ENCODE measurements around the gene MTHFS. TPM values are rescaled to one million over a fixed set of nuclear protein-coding genes. Genes with fewer than 3 reads are reported as not detected.

Gene MTHFS
- total RNA-seq, 4 donors from 2014 or later, result 19.4 to 41.3 (median 36.8) TPM

GRCh38 chr15:79919749-79920511 lies 23.1 kb upstream of the MTHFS start:
- TF ChIP-seq, protein P1, sequence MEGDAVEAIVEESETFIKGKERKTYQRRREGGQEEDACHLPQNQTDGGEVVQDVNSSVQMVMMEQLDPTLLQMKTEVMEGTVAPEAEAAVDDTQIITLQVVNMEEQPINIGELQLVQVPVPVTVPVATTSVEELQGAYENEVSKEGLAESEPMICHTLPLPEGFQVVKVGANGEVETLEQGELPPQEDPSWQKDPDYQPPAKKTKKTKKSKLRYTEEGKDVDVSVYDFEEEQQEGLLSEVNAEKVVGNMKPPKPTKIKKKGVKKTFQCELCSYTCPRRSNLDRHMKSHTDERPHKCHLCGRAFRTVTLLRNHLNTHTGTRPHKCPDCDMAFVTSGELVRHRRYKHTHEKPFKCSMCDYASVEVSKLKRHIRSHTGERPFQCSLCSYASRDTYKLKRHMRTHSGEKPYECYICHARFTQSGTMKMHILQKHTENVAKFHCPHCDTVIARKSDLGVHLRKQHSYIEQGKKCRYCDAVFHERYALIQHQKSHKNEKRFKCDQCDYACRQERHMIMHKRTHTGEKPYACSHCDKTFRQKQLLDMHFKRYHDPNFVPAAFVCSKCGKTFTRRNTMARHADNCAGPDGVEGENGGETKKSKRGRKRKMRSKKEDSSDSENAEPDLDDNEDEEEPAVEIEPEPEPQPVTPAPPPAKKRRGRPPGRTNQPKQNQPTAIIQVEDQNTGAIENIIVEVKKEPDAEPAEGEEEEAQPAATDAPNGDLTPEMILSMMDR (IDR thresholded peaks at IDR 0.05; ENCODE audit: low read depth), result no peak

GRCh38 chr15:79919090-79919748 lies 22.4 kb upstream of the MTHFS start:
- TF ChIP-seq, protein P1 (IDR thresholded peaks at IDR 0.05; ENCODE audit: low read depth), result no peak

- TF ChIP-seq, protein P1 (IDR thresholded peaks at IDR 0.05; ENCODE audit: low read depth), result no peak
Observed at GRCh38 chr15:79918278-79918677, 21.5 kb upstream of the MTHFS start.

GRCh38 chr15:79916502-79917132 lies 19.8 kb upstream of the MTHFS start:
- TF ChIP-seq, protein P1 (IDR thresholded peaks at IDR 0.05; ENCODE audit: low read depth), result no peak

DNA sequence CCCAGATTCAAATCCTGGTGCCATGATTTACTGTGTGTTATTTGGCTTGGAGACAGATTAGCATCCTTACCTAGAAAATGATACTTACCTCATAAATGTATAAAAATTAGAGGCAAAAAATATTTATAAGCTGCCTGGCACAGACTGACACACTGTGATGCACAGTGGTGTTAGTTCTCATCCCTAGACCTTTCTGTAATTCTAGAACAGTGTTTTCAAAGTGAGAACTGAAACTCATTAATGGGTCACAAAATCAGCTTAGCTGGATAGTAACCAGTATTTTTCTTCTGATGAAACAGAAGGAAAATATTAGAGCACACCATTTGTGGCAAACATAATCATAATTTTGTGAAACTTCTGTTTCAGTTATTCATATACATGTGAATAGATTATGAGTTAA lies 17.9 kb upstream of the MTHFS start:
- TF ChIP-seq, protein P1 (IDR thresholded peaks at IDR 0.05; ENCODE audit: low read depth), result no peak

DNA sequence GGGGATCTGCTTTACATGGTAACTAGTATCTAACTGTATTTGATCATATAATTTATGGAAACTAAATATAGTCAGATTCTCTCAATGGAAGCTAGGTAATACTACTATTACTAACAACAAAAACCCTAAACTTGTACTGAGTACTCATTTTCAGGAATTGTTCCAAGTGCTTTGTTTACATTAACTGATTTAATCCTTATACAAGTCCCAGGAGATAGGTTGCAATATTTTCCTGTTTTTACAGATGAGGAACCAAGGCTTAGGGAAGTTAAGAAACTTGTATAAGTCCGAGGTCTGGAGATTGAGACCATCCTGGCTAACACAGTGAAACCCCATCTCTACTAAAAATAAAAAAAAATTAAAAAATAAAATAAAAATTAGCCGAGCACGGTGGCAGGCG lies 7.5 kb upstream of the MTHFS start:
- TF ChIP-seq, protein P1 (IDR thresholded peaks at IDR 0.05; ENCODE audit: low read depth), result no peak

- TF ChIP-seq, protein P1 (IDR thresholded peaks at IDR 0.05; ENCODE audit: low read depth), result no peak
Observed at GRCh38 chr15:79903626-79904025, 6.8 kb upstream of the MTHFS start.

Measured in subcutaneous adipose tissue (tissue), 4 donors.